ENCODE data around the gene CEMIP2.
A peak's percentile ranks its signal among the peaks of the same experiment; 100 is the strongest.

CEMIP2 gene

GRCh38 chr9:71729816-71730526 lies 38.3 kb downstream of the CEMIP2 start:
- Histone ChIP-seq H4K91ac (ENCODE audit: low read depth, low read length) (peak overlapping the region; percentile 18), H3K9ac (ENCODE audit: low read length) (no peak overlapping the region), H4K8ac (ENCODE audit: low read depth, low read length) (no peak overlapping the region), H3K14ac (ENCODE audit: low read length) (no peak overlapping the region), H2BK5ac (ENCODE audit: low read depth, low read length, poor library complexity) (peak overlapping the region; percentile 68), H3K79me1 (ENCODE audit: low read length) (peaks cover 13% of the 10 kb centered on the region), H2BK12ac (ENCODE audit: low read length) (peak overlapping the region; percentile 39), H3K36me3 (ENCODE audit: control insufficient read depth in 1 of 2, insufficient read depth in 2 of 2, low read length in 2 of 2) (peaks cover 20 to 29% of the 10 kb centered on the region in 2 experiments), H2AFZ (ENCODE audit: insufficient read depth, low read length, poor library complexity) (no peak overlapping the region), H3K27me3 (ENCODE audit: insufficient read depth, low read length) (no peaks in the 10 kb centered on the region), H3K4me3 (ENCODE audit: low read depth, low read length) (no peak overlapping the region), H3K9me3 (ENCODE audit: insufficient read depth, low read depth, low read length) (no peaks in the 10 kb centered on the region), H3K79me2 (ENCODE audit: control insufficient read depth, insufficient read depth, low read length, poor library complexity) (peaks cover 1% of the 10 kb centered on the region), H3K4ac (ENCODE audit: low read depth, low read length) (no peak overlapping the region), H3K23ac (ENCODE audit: low read length) (no peak overlapping the region), H2AK5ac (ENCODE audit: low read length) (no peak overlapping the region), H3K4me2 (ENCODE audit: low read length) (no peak overlapping the region), H3K27ac (ENCODE audit: low read depth, low read length) (peak overlapping the region; percentile 56), H3K4me1 (ENCODE audit: control insufficient read depth in 1 of 2, insufficient read depth in 2 of 2, low read length in 2 of 2) (peaks cover 4 to 11% of the 10 kb centered on the region in 2 experiments), H2BK120ac (ENCODE audit: insufficient read depth, low read length, poor library complexity) (no peak overlapping the region), H3K18ac (ENCODE audit: low read length) (peak overlapping the region; percentile 88), H4K12ac (ENCODE audit: low read depth, low read length) (no peak overlapping the region)
- WGBS (ENCODE audit: extremely low coverage, insufficient coverage, insufficient read length), result no CpG with 5 or more reads among the region's 6 CpGs
- DNase-seq, result peak; percentile 27 to 70

DNA sequence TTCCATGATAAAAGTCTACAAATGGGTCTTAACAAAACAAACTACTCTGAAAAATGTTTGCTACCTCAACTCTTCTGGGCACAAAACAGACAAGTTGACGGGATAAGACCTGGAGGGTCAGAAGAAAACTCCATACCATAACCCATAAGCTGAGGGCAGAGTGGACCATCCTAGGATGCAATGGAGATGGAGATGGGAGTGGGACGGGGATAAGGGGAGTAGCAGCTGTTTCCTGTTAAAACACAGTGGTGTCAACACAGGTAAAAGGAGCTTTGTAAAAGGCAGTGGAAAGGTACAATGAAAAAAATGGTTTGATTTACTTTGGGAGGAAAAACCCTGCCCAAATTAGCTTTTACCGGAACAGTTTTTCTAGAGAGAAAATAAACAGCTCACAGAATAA lies 41.6 kb downstream of the CEMIP2 start:
- no peak overlapping the region for H4K8ac ChIP-seq (ENCODE audit: low read depth, low read length)
- no peak overlapping the region for H3K4ac ChIP-seq (ENCODE audit: low read depth, low read length)
- no peak overlapping the region for H3K4me3 ChIP-seq (ENCODE audit: low read depth, low read length)
- no peak overlapping the region for H4K91ac ChIP-seq (ENCODE audit: low read depth, low read length)
- no peak overlapping the region for H4K12ac ChIP-seq (ENCODE audit: low read depth, low read length)
- no peak overlapping the region for H2AFZ ChIP-seq (ENCODE audit: insufficient read depth, low read length, poor library complexity)
- H2BK120ac ChIP-seq (ENCODE audit: insufficient read depth, low read length, poor library complexity), result peak overlapping the region; percentile 52
- H3K9ac ChIP-seq (ENCODE audit: low read length), result no peak overlapping the region
- no peaks in the 10 kb centered on the region for H3K9me3 ChIP-seq (ENCODE audit: insufficient read depth, low read depth, low read length)
- DNase-seq, result no peak
- peak overlapping the region; percentile 67 for H2BK12ac ChIP-seq (ENCODE audit: low read length)
- H3K79me1 ChIP-seq (ENCODE audit: low read length), result peaks cover 12% of the 10 kb centered on the region
- H2AK5ac ChIP-seq (ENCODE audit: low read length), result no peak overlapping the region
- H3K79me2 ChIP-seq (ENCODE audit: control insufficient read depth, insufficient read depth, low read length, poor library complexity), result peaks cover 1% of the 10 kb centered on the region
- H3K4me2 ChIP-seq (ENCODE audit: low read length), result no peak overlapping the region
- no CpG with 5 or more reads among the region's 3 CpGs for WGBS (ENCODE audit: extremely low coverage, insufficient coverage, insufficient read length)
- H3K14ac ChIP-seq (ENCODE audit: low read length), result peak overlapping the region; percentile 61
- H3K23ac ChIP-seq (ENCODE audit: low read length), result no peak overlapping the region
- no peaks in the 10 kb centered on the region for H3K27me3 ChIP-seq (ENCODE audit: insufficient read depth, low read length)
- H3K18ac ChIP-seq (ENCODE audit: low read length), result peak overlapping the region; percentile 74
- peak overlapping the region; percentile 61 for H2BK5ac ChIP-seq (ENCODE audit: low read depth, low read length, poor library complexity)
- H3K4me1 ChIP-seq (ENCODE audit: control insufficient read depth in 1 of 2, insufficient read depth in 2 of 2, low read length in 2 of 2), result peaks cover 2 to 5% of the 10 kb centered on the region in 2 experiments
- peak overlapping the region; percentile 29 for H3K27ac ChIP-seq (ENCODE audit: low read depth, low read length)
- H3K36me3 ChIP-seq (ENCODE audit: control insufficient read depth in 1 of 2, insufficient read depth in 2 of 2, low read length in 2 of 2), result peaks cover 24 to 32% of the 10 kb centered on the region in 2 experiments

DNA sequence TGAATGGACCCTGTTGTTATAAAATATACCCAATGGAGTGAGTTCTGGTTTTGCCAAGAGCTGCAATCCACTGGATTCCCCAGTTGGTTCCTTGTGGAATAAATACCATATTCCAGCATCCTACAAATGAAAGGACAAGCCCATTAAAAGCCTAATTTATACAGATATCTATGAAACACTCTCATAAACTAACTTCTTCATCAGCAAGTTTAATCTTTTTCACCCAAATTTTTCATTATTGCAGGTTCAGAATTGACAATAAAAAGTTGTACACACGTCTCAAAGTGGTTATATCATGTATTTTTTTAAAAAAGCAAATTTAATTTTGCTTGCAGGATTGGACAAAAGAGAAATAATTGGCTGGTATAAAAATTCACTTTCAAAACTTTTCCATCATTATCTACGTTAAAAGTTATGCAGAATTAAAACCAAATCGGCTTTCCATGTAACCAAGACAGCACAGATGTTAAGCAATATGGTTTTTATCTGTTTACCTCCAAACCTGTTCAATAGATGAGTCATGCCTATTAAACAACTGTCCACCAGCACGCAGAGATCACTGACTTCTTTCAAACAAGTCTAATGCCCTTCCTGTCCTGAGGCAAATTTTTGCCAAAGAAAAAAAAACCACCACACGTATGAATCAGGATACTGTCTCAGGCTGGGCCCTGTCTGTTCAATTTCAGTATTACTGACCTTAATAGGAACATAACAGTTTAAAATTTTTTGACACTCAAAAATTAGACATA lies 42.5 kb downstream of the CEMIP2 start:
- no peak overlapping the region for H3K18ac ChIP-seq (ENCODE audit: low read length)
- no CpG with 5 or more reads among the region's 5 CpGs for WGBS (ENCODE audit: extremely low coverage, insufficient coverage, insufficient read length)

GRCh38 chr9:71721855-71722254 lies 46.5 kb downstream of the CEMIP2 start:
- Histone ChIP-seq H3K27me3 (ENCODE audit: insufficient read depth, low read length) (no peaks in the 10 kb centered on the region), H2BK120ac (ENCODE audit: insufficient read depth, low read length, poor library complexity) (no peak overlapping the region), H2BK5ac (ENCODE audit: low read depth, low read length, poor library complexity) (no peak overlapping the region), H3K36me3 (ENCODE audit: control insufficient read depth in 1 of 2, insufficient read depth in 2 of 2, low read length in 2 of 2) (peaks cover 14 to 23% of the 10 kb centered on the region in 2 experiments), H3K9me3 (ENCODE audit: insufficient read depth, low read depth, low read length) (no peaks in the 10 kb centered on the region), H3K14ac (ENCODE audit: low read length) (no peak overlapping the region), H3K9ac (ENCODE audit: low read length) (no peak overlapping the region), H3K4me1 (ENCODE audit: control insufficient read depth in 1 of 2, insufficient read depth in 2 of 2, low read length in 2 of 2) (no peaks in the 10 kb centered on the region), H2AFZ (ENCODE audit: insufficient read depth, low read length, poor library complexity) (no peak overlapping the region), H3K4me3 (ENCODE audit: low read depth, low read length) (no peak overlapping the region), H3K79me1 (ENCODE audit: low read length) (peaks cover 4% of the 10 kb centered on the region), H3K4ac (ENCODE audit: low read depth, low read length) (no peak overlapping the region), H3K27ac (ENCODE audit: low read depth, low read length) (no peak overlapping the region), H3K23ac (ENCODE audit: low read length) (no peak overlapping the region), H4K91ac (ENCODE audit: low read depth, low read length) (no peak overlapping the region), H2BK12ac (ENCODE audit: low read length) (no peak overlapping the region), H3K18ac (ENCODE audit: low read length) (no peak overlapping the region), H4K12ac (ENCODE audit: low read depth, low read length) (no peak overlapping the region), H3K4me2 (ENCODE audit: low read length) (no peak overlapping the region), H4K8ac (ENCODE audit: low read depth, low read length) (no peak overlapping the region), H2AK5ac (ENCODE audit: low read length) (no peak overlapping the region), H3K79me2 (ENCODE audit: control insufficient read depth, insufficient read depth, low read length, poor library complexity) (no peaks in the 10 kb centered on the region)
- DNase-seq, result no peak

More for the DNA sequence above, 42.5 kb downstream of the CEMIP2 start:
- no peak overlapping the region for H3K27ac ChIP-seq (ENCODE audit: low read depth, low read length)
- H2BK120ac ChIP-seq (ENCODE audit: insufficient read depth, low read length, poor library complexity), result no peak overlapping the region
- H3K79me2 ChIP-seq (ENCODE audit: control insufficient read depth, insufficient read depth, low read length, poor library complexity), result peaks cover 1% of the 10 kb centered on the region
- H3K79me1 ChIP-seq (ENCODE audit: low read length), result peaks cover 8% of the 10 kb centered on the region
- H3K9ac ChIP-seq (ENCODE audit: low read length), result no peak overlapping the region
- H2BK5ac ChIP-seq (ENCODE audit: low read depth, low read length, poor library complexity), result no peak overlapping the region
- peaks cover 20 to 30% of the 10 kb centered on the region in 2 experiments for H3K36me3 ChIP-seq (ENCODE audit: control insufficient read depth in 1 of 2, insufficient read depth in 2 of 2, low read length in 2 of 2)
- no peaks in the 10 kb centered on the region for H3K27me3 ChIP-seq (ENCODE audit: insufficient read depth, low read length)
- H2AK5ac ChIP-seq (ENCODE audit: low read length), result no peak overlapping the region
- no peak overlapping the region for H4K12ac ChIP-seq (ENCODE audit: low read depth, low read length)
- no peak overlapping the region for H4K91ac ChIP-seq (ENCODE audit: low read depth, low read length)
- peaks cover 2 to 5% of the 10 kb centered on the region in 2 experiments for H3K4me1 ChIP-seq (ENCODE audit: control insufficient read depth in 1 of 2, insufficient read depth in 2 of 2, low read length in 2 of 2)
- DNase-seq, result peak; percentile 84 to 97
- H2AFZ ChIP-seq (ENCODE audit: insufficient read depth, low read length, poor library complexity), result no peak overlapping the region
- H2BK12ac ChIP-seq (ENCODE audit: low read length), result no peak overlapping the region
- H4K8ac ChIP-seq (ENCODE audit: low read depth, low read length), result no peak overlapping the region
- no peak overlapping the region for H3K4me2 ChIP-seq (ENCODE audit: low read length)
- H3K4ac ChIP-seq (ENCODE audit: low read depth, low read length), result no peak overlapping the region
- no peak overlapping the region for H3K4me3 ChIP-seq (ENCODE audit: low read depth, low read length)
- no peaks in the 10 kb centered on the region for H3K9me3 ChIP-seq (ENCODE audit: insufficient read depth, low read depth, low read length)
- H3K14ac ChIP-seq (ENCODE audit: low read length), result no peak overlapping the region
- no peak overlapping the region for H3K23ac ChIP-seq (ENCODE audit: low read length)

Measured in trophoblast cell (in vitro differentiated cells and primary cell).